NB4 (cell line): ENCODE data around the gene PORCN.

Experiments
- DNase-seq: peaks from one replicate; pipeline ENCODE4 v3.0.0; 2010; ENCODE audit warnings: low read depth
- H3K4me3 ChIP-seq: one replicate; pipeline ENCODE4 v1.5.1; 2011; ENCODE audit warnings: mild to moderate bottlenecking, low read depth, low read length, moderate library complexity
- MYC ChIP-seq: IDR thresholded peaks from 2 replicates; pipeline ENCODE4 v1.6.1; 2011; ENCODE audit warnings: low read depth, low read length
- POLR2A ChIP-seq: IDR thresholded peaks from 2 replicates; pipeline ENCODE4 v1.6.1; 2011; ENCODE audit warnings: mild to moderate bottlenecking; ENCODE audit not compliant: insufficient read length; ENCODE audit errors: extremely low read depth
- TF ChIP-seq, protein P1 (sequence below): IDR thresholded peaks from one replicate; pipeline ENCODE4 v1.5.1; 2012; ENCODE audit warnings: low read depth, low read length
- TF ChIP-seq, protein P2 (sequence below): IDR thresholded peaks from 2 replicates; pipeline ENCODE4 v1.6.1; 2011; ENCODE audit warnings: low read depth, low read length

PORCN gene

DNA sequence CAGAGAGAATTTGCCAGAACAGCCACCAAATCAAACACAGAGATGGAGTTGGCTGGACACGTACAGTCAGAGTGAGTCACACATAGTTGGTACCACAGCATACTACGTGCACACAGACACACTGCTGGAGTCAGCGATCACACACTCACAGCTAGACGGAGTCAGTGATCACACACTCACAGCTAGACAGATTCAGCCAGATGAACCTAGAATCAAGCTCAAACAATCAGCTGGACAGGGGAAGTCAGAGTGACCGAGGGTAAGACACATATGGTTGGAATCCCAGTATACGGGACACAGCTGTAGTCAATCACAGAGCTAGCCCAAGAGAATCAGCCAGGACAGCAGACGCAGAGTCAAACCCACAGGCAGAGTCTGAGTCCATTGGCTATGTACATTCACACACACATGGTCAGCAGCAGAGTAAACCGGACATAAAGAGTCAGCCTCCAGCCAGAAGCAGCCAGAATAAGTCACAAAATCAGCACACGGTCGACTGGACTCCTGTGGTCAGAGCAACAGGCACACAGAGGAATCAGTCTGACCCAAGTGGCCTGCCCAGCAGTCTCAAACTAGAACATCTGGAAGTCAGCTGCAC, 43.4 kb upstream of the PORCN start:
- DNase-seq = no peak
- no peak overlapping the region for H3K4me3 ChIP-seq
- TF ChIP-seq MYC = no peak
- TF ChIP-seq, protein P1, sequence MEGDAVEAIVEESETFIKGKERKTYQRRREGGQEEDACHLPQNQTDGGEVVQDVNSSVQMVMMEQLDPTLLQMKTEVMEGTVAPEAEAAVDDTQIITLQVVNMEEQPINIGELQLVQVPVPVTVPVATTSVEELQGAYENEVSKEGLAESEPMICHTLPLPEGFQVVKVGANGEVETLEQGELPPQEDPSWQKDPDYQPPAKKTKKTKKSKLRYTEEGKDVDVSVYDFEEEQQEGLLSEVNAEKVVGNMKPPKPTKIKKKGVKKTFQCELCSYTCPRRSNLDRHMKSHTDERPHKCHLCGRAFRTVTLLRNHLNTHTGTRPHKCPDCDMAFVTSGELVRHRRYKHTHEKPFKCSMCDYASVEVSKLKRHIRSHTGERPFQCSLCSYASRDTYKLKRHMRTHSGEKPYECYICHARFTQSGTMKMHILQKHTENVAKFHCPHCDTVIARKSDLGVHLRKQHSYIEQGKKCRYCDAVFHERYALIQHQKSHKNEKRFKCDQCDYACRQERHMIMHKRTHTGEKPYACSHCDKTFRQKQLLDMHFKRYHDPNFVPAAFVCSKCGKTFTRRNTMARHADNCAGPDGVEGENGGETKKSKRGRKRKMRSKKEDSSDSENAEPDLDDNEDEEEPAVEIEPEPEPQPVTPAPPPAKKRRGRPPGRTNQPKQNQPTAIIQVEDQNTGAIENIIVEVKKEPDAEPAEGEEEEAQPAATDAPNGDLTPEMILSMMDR = no peak
- TF ChIP-seq, protein P2, sequence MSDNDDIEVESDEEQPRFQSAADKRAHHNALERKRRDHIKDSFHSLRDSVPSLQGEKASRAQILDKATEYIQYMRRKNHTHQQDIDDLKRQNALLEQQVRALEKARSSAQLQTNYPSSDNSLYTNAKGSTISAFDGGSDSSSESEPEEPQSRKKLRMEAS = no peak
- TF ChIP-seq POLR2A = no peak

DNA sequence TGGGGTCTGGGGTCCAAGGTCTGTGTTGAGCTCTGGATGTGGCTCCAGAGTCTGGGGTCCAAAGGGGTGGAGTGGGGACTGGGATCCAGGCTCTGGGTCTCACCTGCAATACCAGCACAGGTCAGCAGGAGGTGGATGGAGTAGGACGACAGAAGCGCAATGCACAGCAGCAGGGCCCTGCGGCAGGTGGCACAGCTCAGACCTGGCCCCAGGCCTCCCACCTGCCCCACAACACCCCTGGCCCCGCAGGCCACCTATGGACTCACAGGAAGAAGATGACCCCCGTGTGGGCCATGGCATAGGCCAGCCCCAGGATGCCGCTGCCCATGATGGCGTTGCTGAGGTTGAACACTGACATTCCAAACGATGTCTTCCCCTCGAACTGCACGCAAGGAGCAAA, 42.1 kb upstream of the PORCN start:
- peak; percentile 34 for DNase-seq
- peak overlapping the region; percentile 92 for H3K4me3 ChIP-seq

GRCh38 chrX:48467281-48467761, 41.5 kb upstream of the PORCN start:
- TF ChIP-seq, protein P2 = no peak
- TF ChIP-seq, protein P1 = no peak
- DNase-seq = no peak
- peak overlapping the region; percentile 92 for H3K4me3 ChIP-seq

More for the DNA sequence above, 42.1 kb upstream of the PORCN start:
- TF ChIP-seq, protein P1 = peak; percentile 27
- TF ChIP-seq MYC = no peak

DNA sequence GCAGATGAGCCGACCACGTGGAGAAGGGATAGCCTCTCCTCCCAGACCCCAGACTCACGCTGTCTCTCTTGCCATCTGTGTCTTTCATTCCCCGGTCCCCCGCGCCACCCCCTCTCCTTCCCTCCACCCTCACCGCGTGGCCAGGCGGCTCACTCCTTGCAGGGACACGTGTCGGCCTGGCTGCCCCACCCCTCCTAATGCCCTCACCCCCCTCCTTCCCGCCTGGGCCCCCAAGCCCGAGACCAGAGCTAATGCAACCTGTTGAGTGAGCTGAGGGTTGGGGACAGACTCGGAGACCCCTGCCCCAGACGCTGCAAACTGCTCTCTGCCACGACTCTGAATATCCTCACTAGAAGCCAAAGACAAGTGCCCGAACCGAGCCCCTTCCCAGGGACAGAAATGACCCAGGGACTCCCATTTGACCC, 40.5 kb upstream of the PORCN start:
- peak; percentile 74 for DNase-seq
- H3K4me3 ChIP-seq = peak overlapping the region; percentile 92

DNA sequence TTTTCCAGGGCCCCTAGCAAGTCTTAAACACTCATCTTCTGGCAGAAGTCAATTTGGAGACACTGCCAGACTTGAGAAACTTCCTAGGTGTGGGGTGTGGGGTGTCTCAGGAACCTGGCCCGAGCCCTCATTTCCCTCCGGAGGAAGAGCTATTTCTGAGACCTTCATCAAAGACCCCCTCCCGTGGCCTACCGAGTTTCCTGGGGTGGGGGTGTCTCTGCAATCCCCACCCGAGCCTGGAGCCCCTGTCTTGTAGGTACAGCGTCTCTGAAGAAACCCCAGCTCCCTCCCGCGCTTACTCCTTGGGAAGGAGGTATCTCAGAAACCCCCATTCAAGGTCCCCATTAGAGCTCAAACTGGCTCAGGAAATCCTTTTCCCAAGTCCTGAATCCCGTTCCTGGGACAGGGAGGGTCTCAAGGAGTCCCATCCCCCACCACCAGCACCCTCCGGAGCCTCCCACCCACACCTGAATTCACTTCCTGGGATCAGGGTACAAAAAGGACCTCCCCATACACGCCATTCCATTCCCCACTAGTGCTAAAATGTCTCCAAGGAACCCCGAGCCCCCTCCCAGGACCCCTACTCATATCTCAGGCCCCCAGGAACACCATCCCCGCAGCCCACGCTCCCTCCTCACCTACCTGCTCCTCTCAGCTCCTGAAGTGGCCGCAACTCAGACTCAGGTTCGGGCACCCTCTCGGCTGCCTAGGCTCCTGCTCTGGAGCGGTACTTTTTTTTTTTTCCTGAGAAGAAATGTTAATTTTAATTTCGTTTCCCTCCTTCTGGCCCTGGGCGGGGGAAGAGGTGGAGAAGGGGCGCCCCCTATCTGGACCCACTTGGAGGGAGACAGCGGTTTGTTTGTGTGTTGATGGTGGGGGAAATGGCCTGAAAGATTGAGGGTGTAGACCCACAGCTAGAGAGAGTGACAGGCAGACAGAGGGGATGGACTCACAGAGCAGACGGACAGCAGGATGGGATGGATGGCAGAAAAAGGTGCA, 39.8 kb upstream of the PORCN start:
- peak; percentile 76 for DNase-seq
- TF ChIP-seq MYC = no peak
- TF ChIP-seq, protein P1 = peak; percentile 55
- TF ChIP-seq POLR2A = peak; percentile 27
- H3K4me3 ChIP-seq = peak overlapping the region; percentile 92

More for the DNA sequence above, 40.5 kb upstream of the PORCN start:
- peak; percentile 96 for TF ChIP-seq MYC
- TF ChIP-seq, protein P2 = peak; percentile 92
- TF ChIP-seq POLR2A = peak; percentile 30
- TF ChIP-seq, protein P1 = no peak
